Gastrocnemius medialis (tissue), 4 donors: ENCODE measurements around the gene MPDU1.

Source experiments
- CTCF ChIP-seq, 5 experiments: fragments of 450-650 bp in 3 of 5; fragments of 200-600 bp in 2 of 5; sonication (generic) in 2 of 5; IDR thresholded peaks in 4 of 5; conservative IDR thresholded peaks in 1 of 5; 1 replicate in 4 of 5; 2 replicates in 1 of 5; pipeline ENCODE4 v1.5.1; 2016 to 2019; ENCODE audit warnings: antibody characterized with exemption in 5 of 5, mild to moderate bottlenecking in 3 of 5, moderate library complexity in 3 of 5
- POLR2A ChIP-seq, 2 donors: fragments of 450-650 bp; IDR thresholded peaks; one replicate each; pipeline ENCODE4 v1.6.1; 2017; ENCODE audit warnings: antibody characterized with exemption in 2 of 2, mild to moderate bottlenecking in 2 of 2, moderate library complexity in 2 of 2

GRCh38 chr17:7555320-7555948, 28.2 kb upstream of the MPDU1 start:
- TF ChIP-seq CTCF (IDR thresholded peaks at IDR 0.05 in 4 of 5, conservative IDR thresholded peaks at IDR 0.05 in 1 of 5), result no peak
- TF ChIP-seq POLR2A (IDR thresholded peaks at IDR 0.05), result no peak
